ENCODE data around the gene UVRAG.
"Not testable (repeated sequence)": the region's sequence is repeated elsewhere in the genome, so short reads cannot be mapped to it uniquely, and the experiment has no call there.

UVRAG gene

GRCh38 chr11:75850787-75851186 is 35.8 kb downstream of the UVRAG start:
- TF ChIP-seq POLR2AphosphoS5 (IDR thresholded peaks at IDR 0.05; ENCODE audit: low read depth) (no peak), CTCF (IDR thresholded peaks at IDR 0.05; ENCODE audit: insufficient read depth, low read length) (no peak), SPI1 (IDR thresholded peaks at IDR 0.05; ENCODE audit: borderline replicate concordance, low read depth) (no peak), GABPA (IDR thresholded peaks at IDR 0.05; ENCODE audit: low read depth) (no peak)
- TF ChIP-seq, protein P1, sequence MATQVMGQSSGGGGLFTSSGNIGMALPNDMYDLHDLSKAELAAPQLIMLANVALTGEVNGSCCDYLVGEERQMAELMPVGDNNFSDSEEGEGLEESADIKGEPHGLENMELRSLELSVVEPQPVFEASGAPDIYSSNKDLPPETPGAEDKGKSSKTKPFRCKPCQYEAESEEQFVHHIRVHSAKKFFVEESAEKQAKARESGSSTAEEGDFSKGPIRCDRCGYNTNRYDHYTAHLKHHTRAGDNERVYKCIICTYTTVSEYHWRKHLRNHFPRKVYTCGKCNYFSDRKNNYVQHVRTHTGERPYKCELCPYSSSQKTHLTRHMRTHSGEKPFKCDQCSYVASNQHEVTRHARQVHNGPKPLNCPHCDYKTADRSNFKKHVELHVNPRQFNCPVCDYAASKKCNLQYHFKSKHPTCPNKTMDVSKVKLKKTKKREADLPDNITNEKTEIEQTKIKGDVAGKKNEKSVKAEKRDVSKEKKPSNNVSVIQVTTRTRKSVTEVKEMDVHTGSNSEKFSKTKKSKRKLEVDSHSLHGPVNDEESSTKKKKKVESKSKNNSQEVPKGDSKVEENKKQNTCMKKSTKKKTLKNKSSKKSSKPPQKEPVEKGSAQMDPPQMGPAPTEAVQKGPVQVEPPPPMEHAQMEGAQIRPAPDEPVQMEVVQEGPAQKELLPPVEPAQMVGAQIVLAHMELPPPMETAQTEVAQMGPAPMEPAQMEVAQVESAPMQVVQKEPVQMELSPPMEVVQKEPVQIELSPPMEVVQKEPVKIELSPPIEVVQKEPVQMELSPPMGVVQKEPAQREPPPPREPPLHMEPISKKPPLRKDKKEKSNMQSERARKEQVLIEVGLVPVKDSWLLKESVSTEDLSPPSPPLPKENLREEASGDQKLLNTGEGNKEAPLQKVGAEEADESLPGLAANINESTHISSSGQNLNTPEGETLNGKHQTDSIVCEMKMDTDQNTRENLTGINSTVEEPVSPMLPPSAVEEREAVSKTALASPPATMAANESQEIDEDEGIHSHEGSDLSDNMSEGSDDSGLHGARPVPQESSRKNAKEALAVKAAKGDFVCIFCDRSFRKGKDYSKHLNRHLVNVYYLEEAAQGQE (IDR thresholded peaks at IDR 0.05; ENCODE audit: insufficient replicate concordance, low read depth), result no peak
- DNase-seq (ENCODE audit: low read depth in 1 of 2, low spot score in 1 of 2), result no peak
- no peak overlapping the region for H3K4me3 ChIP-seq (replicated peaks; ENCODE audit: insufficient read depth, low read length)
- no peak overlapping the region for H3K27ac ChIP-seq (replicated peaks)
- no peaks in the 10 kb centered on the region for H3K27me3 ChIP-seq (ENCODE audit: insufficient read depth, poor library complexity, severe bottlenecking)

DNA sequence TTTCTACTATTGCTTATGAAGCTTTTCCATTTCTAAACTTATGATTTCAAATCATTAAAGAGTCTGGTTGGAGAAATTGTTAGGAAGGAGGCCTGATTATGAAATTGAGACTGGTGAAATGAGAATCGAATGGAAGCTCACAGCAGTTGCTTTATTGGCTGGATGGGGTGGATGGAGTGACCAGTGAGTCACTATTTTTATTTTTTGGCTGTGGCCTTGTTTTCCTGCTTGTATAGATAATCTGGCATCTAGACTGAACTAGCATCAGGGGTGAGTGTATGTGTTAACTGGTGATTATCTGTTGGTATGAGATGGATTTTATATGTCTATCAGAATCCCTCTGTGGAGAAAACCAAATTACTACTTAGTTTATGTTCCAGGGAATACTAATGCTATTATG is 36.2 kb downstream of the UVRAG start:
- no peak overlapping the region for H3K27ac ChIP-seq (replicated peaks)
- H3K27me3 ChIP-seq (ENCODE audit: insufficient read depth, poor library complexity, severe bottlenecking), result no peaks in the 10 kb centered on the region
- no peak for DNase-seq (ENCODE audit: low read depth in 1 of 2, low spot score in 1 of 2)
- H3K4me3 ChIP-seq (replicated peaks; ENCODE audit: insufficient read depth, low read length), result no peak overlapping the region
- TF ChIP-seq POLR2AphosphoS5 (IDR thresholded peaks at IDR 0.05; ENCODE audit: low read depth) (no peak), SPI1 (IDR thresholded peaks at IDR 0.05; ENCODE audit: borderline replicate concordance, low read depth) (no peak), CTCF (IDR thresholded peaks at IDR 0.05; ENCODE audit: insufficient read depth, low read length) (no peak), GABPA (IDR thresholded peaks at IDR 0.05; ENCODE audit: low read depth) (no peak)
- TF ChIP-seq, protein P1 (IDR thresholded peaks at IDR 0.05; ENCODE audit: insufficient replicate concordance, low read depth), result no peak

DNA sequence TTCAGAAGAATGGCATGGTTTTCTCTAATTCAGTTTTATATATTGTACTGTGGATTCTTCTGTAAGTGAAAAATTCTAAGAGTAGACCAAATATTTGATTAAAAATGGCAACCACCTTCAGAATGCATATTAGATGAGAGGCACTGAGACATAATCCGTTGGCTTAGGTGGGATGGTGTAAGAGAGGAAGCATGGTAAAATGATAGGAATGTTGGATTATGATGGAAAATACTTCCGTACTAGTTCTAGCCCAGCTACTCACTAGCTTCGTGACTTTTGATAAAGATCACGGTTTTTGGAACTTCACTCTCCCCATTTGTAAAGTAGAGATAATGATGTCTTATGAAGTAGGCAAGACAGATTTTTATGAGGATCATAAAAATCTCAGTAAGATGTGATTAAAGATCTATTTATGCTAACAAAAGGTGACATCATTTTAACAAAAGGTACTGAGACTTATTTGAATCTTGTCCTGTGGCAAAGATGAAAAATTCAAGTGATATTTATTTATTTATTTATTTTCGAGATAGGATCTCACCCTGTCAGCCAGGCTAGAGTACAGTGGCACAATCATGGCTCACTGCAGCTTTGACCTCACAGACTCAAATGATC is 37.5 kb downstream of the UVRAG start:
- Histone ChIP-seq H3K4me3 (replicated peaks; ENCODE audit: insufficient read depth, low read length) (no peak overlapping the region), H3K27ac (replicated peaks) (no peak overlapping the region), H3K27me3 (ENCODE audit: insufficient read depth, poor library complexity, severe bottlenecking) (no peaks in the 10 kb centered on the region)
- no peak for DNase-seq (ENCODE audit: low read depth in 1 of 2, low spot score in 1 of 2)
- TF ChIP-seq, protein P1 (IDR thresholded peaks at IDR 0.05; ENCODE audit: insufficient replicate concordance, low read depth), result no peak
- TF ChIP-seq CTCF (IDR thresholded peaks at IDR 0.05; ENCODE audit: insufficient read depth, low read length) (no peak), POLR2AphosphoS5 (IDR thresholded peaks at IDR 0.05; ENCODE audit: low read depth) (no peak)

- H3K4me3 ChIP-seq (replicated peaks; ENCODE audit: insufficient read depth, low read length); DNase-seq (ENCODE audit: low read depth in 1 of 2, low spot score in 1 of 2); H3K27ac ChIP-seq (replicated peaks); H3K27me3 ChIP-seq (ENCODE audit: insufficient read depth, poor library complexity, severe bottlenecking): not testable (repeated sequence)
These were observed 38.6 kb downstream of the UVRAG start for GRCh38 chr11:75853563-75853962.

Measured in HL-60 (cell line).